ENCODE data around the gene CYP4F3.
A peak's percentile ranks its signal among the peaks of the same experiment; 100 is the strongest.
"Not testable (repeated sequence)": the region's sequence is repeated elsewhere in the genome, so short reads cannot be mapped to it uniquely, and the experiment has no call there.

CYP4F3 gene

GRCh38 chr19:15640294-15640903 lies at the start of gene CYP4F3:
Gene CYP4F3, plus strand, starts transcription at chr19:15640897. Its CDS starts 519 bp downstream, at chr19:15641416.
- DNase-seq (ENCODE audit: low spot score): no peak

GRCh38 chr19:15591796-15592195 lies 48.9 kb upstream of the CYP4F3 start:
- no peak for DNase-seq (ENCODE audit: low spot score)

GRCh38 chr19:15592506-15592905 lies 48.2 kb upstream of the CYP4F3 start:
- not testable (repeated sequence) for DNase-seq (ENCODE audit: low spot score)

- DNase-seq (ENCODE audit: low spot score): not testable (repeated sequence)
Measured at GRCh38 chr19:15593766-15594165, 46.9 kb upstream of the CYP4F3 start.

- DNase-seq (ENCODE audit: low spot score): no peak
Measured at GRCh38 chr19:15595069-15595468, 45.6 kb upstream of the CYP4F3 start.

GRCh38 chr19:15607978-15608925 lies 32.4 kb upstream of the CYP4F3 start:
- DNase-seq (ENCODE audit: low spot score): not testable (repeated sequence)

GRCh38 chr19:15609261-15609660 lies 31.4 kb upstream of the CYP4F3 start:
- no peak for DNase-seq (ENCODE audit: low spot score)

- DNase-seq (ENCODE audit: low spot score): no peak
Measured at GRCh38 chr19:15612342-15612741, 28.4 kb upstream of the CYP4F3 start.

- no peak for DNase-seq (ENCODE audit: low spot score)
Measured at GRCh38 chr19:15613338-15613737, 27.4 kb upstream of the CYP4F3 start.

- no peak for DNase-seq (ENCODE audit: low spot score)
Measured at GRCh38 chr19:15614507-15615379, 26.0 kb upstream of the CYP4F3 start, which contains the start of gene CYP4F8. Gene CYP4F8, plus strand, starts transcription at chr19:15615218. Its CDS starts 399 bp downstream, at chr19:15615617.

- DNase-seq (ENCODE audit: low spot score): no peak
Measured at GRCh38 chr19:15615526-15615925, 25.2 kb upstream of the CYP4F3 start.

- no peak for DNase-seq (ENCODE audit: low spot score)
Measured at GRCh38 chr19:15616183-15616582, 24.5 kb upstream of the CYP4F3 start.

- no peak for DNase-seq (ENCODE audit: low spot score)
Measured at GRCh38 chr19:15616627-15617270, 23.9 kb upstream of the CYP4F3 start.

GRCh38 chr19:15618321-15618720 lies 22.4 kb upstream of the CYP4F3 start:
- DNase-seq (ENCODE audit: low spot score): no peak

- DNase-seq (ENCODE audit: low spot score): no peak
Measured at GRCh38 chr19:15621801-15622200, 18.9 kb upstream of the CYP4F3 start.

GRCh38 chr19:15622991-15623390 lies 17.7 kb upstream of the CYP4F3 start:
- DNase-seq (ENCODE audit: low spot score): no peak

GRCh38 chr19:15623711-15624318 lies 16.9 kb upstream of the CYP4F3 start:
- DNase-seq (ENCODE audit: low spot score): peak; percentile 51

- no peak for DNase-seq (ENCODE audit: low spot score)
Measured at GRCh38 chr19:15628236-15629002, 12.3 kb upstream of the CYP4F3 start.

- peak; percentile 80 for DNase-seq (ENCODE audit: low spot score)
Measured at GRCh38 chr19:15629003-15629880, 11.5 kb upstream of the CYP4F3 start.
